ENCODE results near the gene MT4. TPM values are rescaled to one million over a fixed set of nuclear protein-coding genes. Genes with fewer than 3 reads are reported as not detected.

The MT4 gene
- total and polyA plus RNA-seq, 5 donors from 2014 or later, result not detected

GRCh38 chr16:56617212-56618085, 52.6 kb downstream of the MT4 start:
- Histone ChIP-seq H3K9me3 (ENCODE audit: control insufficient read depth in 2 of 2, low read length in 2 of 2) (no peaks in the 10 kb centered on the region), H3K36me3 (ENCODE audit: control insufficient read depth, insufficient read depth, low read length) (no peaks in the 10 kb centered on the region), H3K27ac (ENCODE audit: insufficient read depth, low read length, poor library complexity, severe bottlenecking) (no peak overlapping the region), H3K4me3 (ENCODE audit: low read depth, low read length) (peak overlapping the region; percentile 21), H3K27me3 (ENCODE audit: control insufficient read depth, insufficient read depth, low read length) (peaks cover 4% of the 10 kb centered on the region), H3K4me1 (ENCODE audit: control insufficient read depth, insufficient read depth, low read length, poor library complexity, severe bottlenecking) (peaks cover 13% of the 10 kb centered on the region)
- Mint-ChIP-seq H3K4me1 (peaks cover 2 to 17% (median 10%) of the 10 kb centered on the region in 4 donors), H3K36me3 (no peaks in the 10 kb centered on the region), H3K9me3 (peaks cover 0 to 2% (median 0%) of the 10 kb centered on the region in 7 donors), H3K27me3 (peaks cover 6% of the 10 kb centered on the region), H3K27ac (peak overlapping the region in 1 of 3 donors; percentile 73), H3K4me3 (peak overlapping the region; percentile 58 to 85 (median 70))
- ATAC-seq (ENCODE audit: low read depth in 2 of 2) (peak; percentile 63 to 88), DNase-seq (peak; percentile 36 to 77 (median 40))

DNA sequence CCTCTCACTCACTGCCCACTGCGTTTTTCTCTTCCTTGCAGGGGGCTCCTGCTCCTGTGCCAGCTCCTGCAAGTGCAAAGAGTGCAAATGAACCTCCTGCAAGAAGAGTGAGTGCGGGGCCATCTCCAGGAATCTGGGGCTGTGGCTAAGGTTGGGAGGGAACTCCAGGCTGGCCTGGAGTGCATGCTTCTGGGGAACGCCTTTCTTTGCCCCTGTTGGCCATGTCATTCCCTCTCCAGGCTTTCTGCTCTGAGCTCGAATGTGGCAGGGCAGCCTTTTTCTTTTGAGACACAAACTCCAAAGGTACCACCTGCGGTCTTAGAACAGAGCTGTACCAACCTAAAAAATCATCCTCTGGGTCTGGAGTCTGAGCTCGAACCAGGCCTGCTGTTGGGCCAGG, 53.3 kb downstream of the MT4 start:
- Histone ChIP-seq H3K4me3 (ENCODE audit: low read depth, low read length) (no peak overlapping the region), H3K4me1 (ENCODE audit: control insufficient read depth, insufficient read depth, low read length, poor library complexity, severe bottlenecking) (peaks cover 13% of the 10 kb centered on the region), H3K9me3 (ENCODE audit: control insufficient read depth in 2 of 2, low read length in 2 of 2) (no peaks in the 10 kb centered on the region), H3K27me3 (ENCODE audit: control insufficient read depth, insufficient read depth, low read length) (peaks cover 4% of the 10 kb centered on the region), H3K36me3 (ENCODE audit: control insufficient read depth, insufficient read depth, low read length) (no peaks in the 10 kb centered on the region), H3K27ac (ENCODE audit: insufficient read depth, low read length, poor library complexity, severe bottlenecking) (no peak overlapping the region)
- peak overlapping the region in 3 of 4 donors; percentile 43 to 85 (median 58) for H3K4me3 Mint-ChIP-seq
- peaks cover 9% of the 10 kb centered on the region for H3K27me3 Mint-ChIP-seq
- H3K4me1 Mint-ChIP-seq, result peaks cover 2 to 17% (median 10%) of the 10 kb centered on the region in 4 donors
- peaks cover 0 to 2% (median 0%) of the 10 kb centered on the region in 7 donors for H3K9me3 Mint-ChIP-seq
- H3K27ac Mint-ChIP-seq, result no peak overlapping the region
- H3K36me3 Mint-ChIP-seq, result no peaks in the 10 kb centered on the region
- ATAC-seq (ENCODE audit: low read depth in 2 of 2), result no peak
- DNase-seq, result no peak

Other genes starting within 250 kb of the MT4 start
- gene AMFR, start 139.5 kb upstream of the MT4 start, total RNA-seq, result 77.3 TPM
- gene AMFR, start 139.5 kb upstream of the MT4 start, polyA plus RNA-seq, result 10 to 100 TPM; 21.1 to 60.4 (median 44.0) TPM
- gene NUDT21, start 113.7 kb upstream of the MT4 start, total RNA-seq, result 111 TPM
- 100 to 1,000 TPM in 3 of 4 donors, 10 to 100 TPM in 1; 91.9 to 128 (median 104) TPM for gene NUDT21, start 113.7 kb upstream of the MT4 start, polyA plus RNA-seq
- 22.7 TPM for gene OGFOD1, start 113.5 kb upstream of the MT4 start, total RNA-seq
- 10 to 100 TPM; 80.9 to 96.4 (median 85.7) TPM for gene OGFOD1, start 113.5 kb upstream of the MT4 start, polyA plus RNA-seq
- 46.5 TPM for gene BBS2, start 45.0 kb upstream of the MT4 start, total RNA-seq
- 10 to 100 TPM; 24.8 to 39.2 (median 33.6) TPM for gene BBS2, start 45.0 kb upstream of the MT4 start, polyA plus RNA-seq
- gene MT3, start 24.5 kb downstream of the MT4 start, total RNA-seq, result not detected
- 1 to 10 TPM in 1 of 4 donors, not detected in 3; 1.2 TPM for gene MT3, start 24.5 kb downstream of the MT4 start, polyA plus RNA-seq
- gene MT2A, start 43.5 kb downstream of the MT4 start, total RNA-seq, result 110 TPM
- gene MT2A, start 43.5 kb downstream of the MT4 start, polyA plus RNA-seq, result 100 to 1,000 TPM; 103 to 444 (median 261) TPM
- gene MT1E, start 60.7 kb downstream of the MT4 start, total RNA-seq, result 10.4 TPM
- gene MT1E, start 60.7 kb downstream of the MT4 start, polyA plus RNA-seq, result 10 to 100 TPM in 3 of 4 donors, 1 to 10 TPM in 1; 5.6 to 86.9 (median 24.7) TPM
- gene MT1M, start 67.6 kb downstream of the MT4 start, total RNA-seq, result not detected
- not detected for gene MT1M, start 67.6 kb downstream of the MT4 start, polyA plus RNA-seq
- gene MT1A, start 73.6 kb downstream of the MT4 start, total RNA-seq, result not detected
- not detected for gene MT1A, start 73.6 kb downstream of the MT4 start, polyA plus RNA-seq
- gene MT1B, start 86.8 kb downstream of the MT4 start, total RNA-seq, result not detected
- gene MT1B, start 86.8 kb downstream of the MT4 start, polyA plus RNA-seq, result not detected
- 6.8 TPM for gene MT1F, start 92.9 kb downstream of the MT4 start, total RNA-seq
- gene MT1F, start 92.9 kb downstream of the MT4 start, polyA plus RNA-seq, result 10 to 100 TPM; 26.0 to 88.5 (median 37.1) TPM
- gene MT1G, start 103.0 kb downstream of the MT4 start, total RNA-seq, result not detected
- gene MT1G, start 103.0 kb downstream of the MT4 start, polyA plus RNA-seq, result not detected
- not detected for gene MT1H, start 104.7 kb downstream of the MT4 start, total RNA-seq
- not detected for gene MT1H, start 104.7 kb downstream of the MT4 start, polyA plus RNA-seq
- gene MT1X, start 117.4 kb downstream of the MT4 start, total RNA-seq, result 20.2 TPM
- 100 to 1,000 TPM; 125 to 231 (median 159) TPM for gene MT1X, start 117.4 kb downstream of the MT4 start, polyA plus RNA-seq
- gene NUP93, start 165.1 kb downstream of the MT4 start, total RNA-seq, result 66.8 TPM
- 10 to 100 TPM; 55.0 to 92.7 (median 79.4) TPM for gene NUP93, start 165.1 kb downstream of the MT4 start, polyA plus RNA-seq